B cell (primary cell): ENCODE data around the gene KIF26B.

Source experiments
- CTCF ChIP-seq: fragments of 200-600 bp; IDR thresholded peaks from one replicate; pipeline ENCODE4 v1.8.0; 2022; ENCODE audit warnings: antibody characterized with exemption, mild to moderate bottlenecking
- EZH2 ChIP-seq: IDR thresholded peaks from 2 replicates; pipeline ENCODE4 v1.6.1; 2012; ENCODE audit warnings: borderline replicate concordance, low read depth, mild to moderate bottlenecking, moderate library complexity, low read length; ENCODE audit not compliant: insufficient read depth, poor library complexity, severe bottlenecking

- TF ChIP-seq CTCF (no peak), EZH2 (no peak)
Measured at GRCh38 chr1:245684166-245684565, 529.4 kb downstream of the KIF26B start.
